GM10266 (cell line): ENCODE data around the gene ERBB3.

Experiments used
- DNase-seq: peaks from one replicate; pipeline ENCODE4 v3.0.0; 2012; ENCODE audit errors: extremely low spot score
- CTCF ChIP-seq: IDR thresholded peaks from 2 replicates; pipeline ENCODE4 v1.5.1; 2012; ENCODE audit warnings: mild to moderate bottlenecking, low read depth; ENCODE audit not compliant: control insufficient read depth, insufficient read depth; ENCODE audit errors: missing control alignments

ERBB3 gene

GRCh38 chr12:56081393-56082347 lies 1.7 kb downstream of the ERBB3 start:
- no peak for TF ChIP-seq CTCF
- no peak for DNase-seq

GRCh38 chr12:56082382-56082781 lies 2.4 kb downstream of the ERBB3 start:
- no peak for TF ChIP-seq CTCF
- no peak for DNase-seq

GRCh38 chr12:56082967-56083366 lies 3.0 kb downstream of the ERBB3 start:
- TF ChIP-seq CTCF = no peak
- no peak for DNase-seq

- no peak for DNase-seq
- peak; percentile 42 for TF ChIP-seq CTCF
Observed at GRCh38 chr12:56084958-56085543, 5.1 kb downstream of the ERBB3 start.

GRCh38 chr12:56086096-56086495 lies 6.1 kb downstream of the ERBB3 start:
- DNase-seq = no peak
- TF ChIP-seq CTCF = no peak

- TF ChIP-seq CTCF = no peak
- no peak for DNase-seq
Observed at GRCh38 chr12:56086608-56087007, 6.6 kb downstream of the ERBB3 start.

GRCh38 chr12:56087220-56087619 lies 7.3 kb downstream of the ERBB3 start:
- DNase-seq = no peak
- TF ChIP-seq CTCF = no peak
